ENCODE data around the gene OR2L3.

The OR2L3 gene, protein sequence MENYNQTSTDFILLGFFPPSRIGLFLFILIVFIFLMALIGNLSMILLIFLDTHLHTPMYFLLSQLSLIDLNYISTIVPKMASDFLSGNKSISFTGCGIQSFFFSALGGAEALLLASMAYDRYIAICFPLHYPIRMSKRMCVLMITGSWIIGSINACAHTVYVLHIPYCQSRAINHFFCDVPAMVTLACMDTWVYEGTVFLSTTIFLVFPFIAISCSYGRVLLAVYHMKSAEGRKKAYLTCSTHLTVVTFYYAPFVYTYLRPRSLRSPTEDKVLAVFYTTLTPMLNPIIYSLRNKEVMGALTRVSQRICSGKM

DNA sequence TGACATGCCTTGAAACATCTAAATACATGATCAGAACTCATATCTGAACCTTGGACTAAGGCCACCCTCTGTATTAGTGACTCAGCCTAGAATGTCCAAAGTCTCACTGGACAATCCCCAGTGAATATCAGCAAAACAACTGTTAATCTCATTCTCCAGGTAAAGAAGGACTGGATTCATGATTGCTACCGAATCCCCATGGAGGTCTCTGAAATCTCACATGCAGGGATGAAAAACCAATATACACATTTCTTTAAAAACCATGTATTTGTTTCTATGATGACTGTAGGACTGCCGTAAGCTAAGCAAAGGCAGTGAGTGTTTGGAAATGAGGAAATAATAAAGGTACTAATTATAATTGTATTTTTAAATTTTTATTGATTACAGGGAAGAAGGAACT lies at the start of gene OR2L3:
OR2L3 (plus strand) TSS at position 301 of the 400 bp plus-strand sequence. CDS start 13,846 bp downstream, outside the sequence.
- peaks cover 86% of the 10 kb centered on the region for H3K9me3 ChIP-seq (ENCODE audit: control insufficient read depth, insufficient read depth, low read length)
- no peak within 1 kb of the TSS for H3K27ac ChIP-seq (ENCODE audit: low read depth, low read length)
- no peak within 1 kb of the TSS for H3K9ac ChIP-seq (ENCODE audit: low read depth, low read length)
- H3K4me3 ChIP-seq (ENCODE audit: low read depth, low read length) = peak within 1 kb of the TSS; percentile 9; the same call in 1 of the 2 replicates
- no peaks in the 10 kb centered on the region for H3K36me3 ChIP-seq (ENCODE audit: control insufficient read depth, insufficient read depth, low read length)
- no peaks in the 10 kb centered on the region for H3K27me3 ChIP-seq (ENCODE audit: control insufficient read depth, insufficient read depth, low read length)
- H3K4me1 ChIP-seq (ENCODE audit: control insufficient read depth, insufficient read depth, low read length) = no peaks in the 10 kb centered on the region

DNA sequence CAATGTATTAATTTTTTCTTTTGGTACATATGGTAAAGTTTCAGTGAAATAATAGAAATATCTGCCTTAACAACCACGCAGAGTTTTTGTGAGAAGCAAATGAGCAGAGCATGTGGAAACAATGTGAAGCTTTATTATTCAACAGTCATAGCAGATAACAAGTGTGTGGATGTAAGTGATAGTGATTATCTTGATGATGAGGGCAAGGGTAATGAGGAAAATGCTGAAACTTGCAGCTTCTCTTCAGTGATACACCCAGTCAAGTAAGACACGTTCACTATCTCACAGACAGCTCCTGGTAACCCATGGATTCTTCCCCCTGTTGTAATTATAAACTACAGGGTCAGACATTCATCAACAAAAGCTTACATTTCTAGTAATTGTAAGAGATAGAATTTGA lies 47.8 kb upstream of the OR2L3 start:
- Histone ChIP-seq H3K4me3 (ENCODE audit: low read depth, low read length) (no peak overlapping the region), H3K4me1 (ENCODE audit: control insufficient read depth, insufficient read depth, low read length) (no peaks in the 10 kb centered on the region), H3K9ac (ENCODE audit: low read depth, low read length) (no peak overlapping the region), H3K36me3 (ENCODE audit: control insufficient read depth, insufficient read depth, low read length) (no peaks in the 10 kb centered on the region), H3K27ac (ENCODE audit: low read depth, low read length) (no peak overlapping the region), H3K27me3 (ENCODE audit: control insufficient read depth, insufficient read depth, low read length) (no peaks in the 10 kb centered on the region), H3K9me3 (ENCODE audit: control insufficient read depth, insufficient read depth, low read length) (peaks cover 94% of the 10 kb centered on the region)

DNA sequence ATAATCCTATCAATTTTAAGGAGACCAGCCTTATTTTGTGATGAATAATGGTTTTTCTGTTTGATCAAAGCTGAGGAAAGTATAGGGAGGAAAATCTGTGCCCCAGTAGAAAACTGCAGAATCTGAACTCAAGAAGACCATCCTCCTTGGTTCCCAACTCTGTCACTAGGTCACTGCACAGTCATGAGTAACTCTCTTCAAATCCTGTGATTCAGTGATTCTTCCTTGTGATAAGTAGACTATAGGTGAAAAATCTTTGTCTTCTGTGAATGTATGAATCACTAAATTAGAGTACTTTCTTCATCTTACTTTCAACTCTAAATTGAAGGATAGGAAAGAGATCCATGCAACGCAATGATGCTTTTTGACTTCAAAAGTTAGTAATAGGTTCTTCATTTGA lies 46.5 kb upstream of the OR2L3 start:
- Histone ChIP-seq H3K27ac (ENCODE audit: low read depth, low read length) (no peak overlapping the region), H3K4me1 (ENCODE audit: control insufficient read depth, insufficient read depth, low read length) (no peaks in the 10 kb centered on the region), H3K36me3 (ENCODE audit: control insufficient read depth, insufficient read depth, low read length) (no peaks in the 10 kb centered on the region), H3K4me3 (ENCODE audit: low read depth, low read length) (no peak overlapping the region), H3K9me3 (ENCODE audit: control insufficient read depth, insufficient read depth, low read length) (peaks cover 92% of the 10 kb centered on the region), H3K27me3 (ENCODE audit: control insufficient read depth, insufficient read depth, low read length) (no peaks in the 10 kb centered on the region), H3K9ac (ENCODE audit: low read depth, low read length) (no peak overlapping the region)

DNA sequence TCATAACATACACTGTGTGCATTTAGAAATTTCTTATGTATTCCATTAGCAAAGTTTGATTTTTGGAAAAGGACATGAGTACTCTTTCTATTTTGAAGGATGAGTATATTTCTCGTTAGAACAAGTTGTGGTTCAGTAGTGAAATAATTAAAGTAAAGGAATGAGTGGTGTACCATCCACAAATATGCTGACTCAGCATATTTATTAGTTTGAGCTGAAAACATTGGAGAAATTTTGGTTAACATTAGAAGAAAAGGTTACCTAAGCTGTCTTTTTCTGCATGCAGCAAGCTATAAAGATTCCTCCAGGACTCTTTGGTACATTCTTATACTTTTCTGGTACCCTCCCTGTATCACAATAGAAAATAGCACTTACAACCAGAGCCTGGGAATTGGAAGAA lies 38.9 kb upstream of the OR2L3 start:
- H3K27ac ChIP-seq (ENCODE audit: low read depth, low read length) = no peak overlapping the region
- H3K9me3 ChIP-seq (ENCODE audit: control insufficient read depth, insufficient read depth, low read length) = peaks cover 84% of the 10 kb centered on the region
- H3K4me3 ChIP-seq (ENCODE audit: low read depth, low read length) = no peak overlapping the region
- no peaks in the 10 kb centered on the region for H3K4me1 ChIP-seq (ENCODE audit: control insufficient read depth, insufficient read depth, low read length)
- no peak overlapping the region for H3K9ac ChIP-seq (ENCODE audit: low read depth, low read length)
- H3K36me3 ChIP-seq (ENCODE audit: control insufficient read depth, insufficient read depth, low read length) = no peaks in the 10 kb centered on the region
- no peaks in the 10 kb centered on the region for H3K27me3 ChIP-seq (ENCODE audit: control insufficient read depth, insufficient read depth, low read length)

DNA sequence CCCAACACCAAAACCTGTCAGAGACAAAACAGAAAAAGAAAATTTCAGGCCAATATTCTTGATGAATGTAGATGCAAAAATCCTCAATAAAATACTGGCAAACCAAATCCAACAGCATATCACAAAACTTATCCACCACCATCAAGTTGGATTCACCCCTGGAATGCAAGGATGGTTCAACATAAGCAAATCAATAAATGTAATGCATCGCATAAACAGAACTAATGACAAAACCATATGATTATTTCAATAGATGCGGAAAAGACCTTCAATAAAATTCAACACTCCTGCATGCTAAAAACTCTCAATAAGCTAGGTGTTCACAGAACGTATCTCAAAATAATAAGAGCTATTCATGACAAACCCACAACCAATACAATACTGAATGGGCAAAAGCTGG lies 37.0 kb upstream of the OR2L3 start:
- no peak overlapping the region for H3K9ac ChIP-seq (ENCODE audit: low read depth, low read length)

DNA sequence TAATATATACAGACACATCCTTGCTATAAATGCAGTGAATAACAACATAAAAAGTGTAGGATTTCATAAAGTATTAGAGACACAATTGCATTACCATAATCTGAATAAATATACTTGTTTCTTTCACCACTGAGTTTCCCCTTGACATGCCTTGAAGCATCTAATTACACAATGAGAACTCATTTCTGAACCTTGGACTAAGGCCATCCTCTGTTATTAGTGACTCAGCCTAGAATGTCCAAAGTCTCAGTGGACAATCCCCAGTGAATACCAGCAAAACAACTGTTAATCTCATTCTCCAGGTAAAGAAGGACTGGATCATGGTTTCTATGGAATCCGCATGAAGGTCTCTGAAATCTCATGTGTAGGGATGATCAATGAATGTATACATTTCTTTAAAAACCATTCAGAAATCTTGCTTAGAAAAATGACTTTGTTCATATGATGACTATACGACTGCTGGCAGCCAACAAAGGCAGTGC lies 33.4 kb upstream of the OR2L3 start, which contains the start of gene OR2L5:
OR2L5 (plus strand) TSS at position 432 of the 482 bp plus-strand sequence. CDS start 8,288 bp downstream, outside the sequence.
- Histone ChIP-seq H3K27me3 (ENCODE audit: control insufficient read depth, insufficient read depth, low read length) (no peaks in the 10 kb centered on the region), H3K4me3 (ENCODE audit: low read depth, low read length) (no peak within 1 kb of the TSS; the same call in 1 of the 2 replicates), H3K9me3 (ENCODE audit: control insufficient read depth, insufficient read depth, low read length) (peaks cover 83% of the 10 kb centered on the region)

More for the DNA sequence above, 37.0 kb upstream of the OR2L3 start:
- Histone ChIP-seq H3K36me3 (ENCODE audit: control insufficient read depth, insufficient read depth, low read length) (no peaks in the 10 kb centered on the region), H3K4me1 (ENCODE audit: control insufficient read depth, insufficient read depth, low read length) (no peaks in the 10 kb centered on the region), H3K27ac (ENCODE audit: low read depth, low read length) (no peak overlapping the region), H3K9me3 (ENCODE audit: control insufficient read depth, insufficient read depth, low read length) (peaks cover 84% of the 10 kb centered on the region), H3K27me3 (ENCODE audit: control insufficient read depth, insufficient read depth, low read length) (no peaks in the 10 kb centered on the region), H3K4me3 (ENCODE audit: low read depth, low read length) (no peak overlapping the region)

DNA sequence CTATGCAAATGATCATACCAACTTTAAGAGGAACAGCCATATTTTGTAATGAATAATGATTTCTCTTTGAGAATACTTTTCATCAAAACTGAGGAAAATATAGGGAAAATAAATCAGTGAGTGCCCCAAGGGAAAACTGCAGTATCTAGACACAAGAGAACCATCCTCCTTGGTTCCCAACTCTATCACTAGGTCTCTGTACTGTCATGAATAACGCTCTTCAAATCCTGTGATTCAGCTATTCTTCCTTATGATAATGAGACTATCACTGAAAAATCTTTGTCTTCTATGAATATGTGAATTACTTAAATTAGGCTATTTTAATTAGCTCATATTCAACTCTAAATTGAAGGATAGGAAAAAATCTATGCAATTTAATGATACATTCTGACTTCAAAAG lies 30.8 kb upstream of the OR2L3 start:
- Histone ChIP-seq H3K9me3 (ENCODE audit: control insufficient read depth, insufficient read depth, low read length) (peaks cover 88% of the 10 kb centered on the region), H3K36me3 (ENCODE audit: control insufficient read depth, insufficient read depth, low read length) (no peaks in the 10 kb centered on the region), H3K4me3 (ENCODE audit: low read depth, low read length) (no peak overlapping the region), H3K9ac (ENCODE audit: low read depth, low read length) (no peak overlapping the region), H3K27me3 (ENCODE audit: control insufficient read depth, insufficient read depth, low read length) (no peaks in the 10 kb centered on the region), H3K27ac (ENCODE audit: low read depth, low read length) (no peak overlapping the region), H3K4me1 (ENCODE audit: control insufficient read depth, insufficient read depth, low read length) (no peaks in the 10 kb centered on the region)

More for the DNA sequence above, 33.4 kb upstream of the OR2L3 start, which contains the start of gene OR2L5:
- Histone ChIP-seq H3K9ac (ENCODE audit: low read depth, low read length) (no peak within 1 kb of the TSS), H3K27ac (ENCODE audit: low read depth, low read length) (no peak within 1 kb of the TSS), H3K4me1 (ENCODE audit: control insufficient read depth, insufficient read depth, low read length) (no peaks in the 10 kb centered on the region), H3K36me3 (ENCODE audit: control insufficient read depth, insufficient read depth, low read length) (no peaks in the 10 kb centered on the region)

DNA sequence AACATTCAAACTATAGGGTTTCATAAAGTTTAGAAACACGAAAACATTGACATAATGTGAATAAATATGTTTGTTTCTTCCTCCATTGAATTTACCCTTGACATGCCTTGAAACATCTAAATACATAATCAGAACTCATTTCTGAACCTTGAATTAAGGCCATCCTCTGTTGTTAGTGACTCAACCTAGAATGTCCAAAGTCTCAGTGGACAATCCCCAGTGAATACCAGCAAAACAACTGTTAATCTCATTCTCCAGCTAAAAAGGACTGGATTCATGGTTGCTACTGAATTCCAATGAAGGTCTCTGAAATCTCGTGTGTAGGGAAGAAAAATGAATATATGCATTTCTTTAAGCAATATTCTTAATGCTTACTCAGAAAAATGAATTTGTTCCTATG lies 16.9 kb upstream of the OR2L3 start, which contains the start of gene OR2L2:
OR2L2 (plus strand) TSS at position 301 of the 400 bp plus-strand sequence. CDS start 8,198 bp downstream, outside the sequence.
- H3K9me3 ChIP-seq (ENCODE audit: control insufficient read depth, insufficient read depth, low read length) = peaks cover 77% of the 10 kb centered on the region
- H3K27me3 ChIP-seq (ENCODE audit: control insufficient read depth, insufficient read depth, low read length) = no peaks in the 10 kb centered on the region
- no peaks in the 10 kb centered on the region for H3K36me3 ChIP-seq (ENCODE audit: control insufficient read depth, insufficient read depth, low read length)
- no peaks in the 10 kb centered on the region for H3K4me1 ChIP-seq (ENCODE audit: control insufficient read depth, insufficient read depth, low read length)
- H3K27ac ChIP-seq (ENCODE audit: low read depth, low read length) = no peak within 1 kb of the TSS
- H3K4me3 ChIP-seq (ENCODE audit: low read depth, low read length) = no peak within 1 kb of the TSS
- H3K9ac ChIP-seq (ENCODE audit: low read depth, low read length) = no peak within 1 kb of the TSS

DNA sequence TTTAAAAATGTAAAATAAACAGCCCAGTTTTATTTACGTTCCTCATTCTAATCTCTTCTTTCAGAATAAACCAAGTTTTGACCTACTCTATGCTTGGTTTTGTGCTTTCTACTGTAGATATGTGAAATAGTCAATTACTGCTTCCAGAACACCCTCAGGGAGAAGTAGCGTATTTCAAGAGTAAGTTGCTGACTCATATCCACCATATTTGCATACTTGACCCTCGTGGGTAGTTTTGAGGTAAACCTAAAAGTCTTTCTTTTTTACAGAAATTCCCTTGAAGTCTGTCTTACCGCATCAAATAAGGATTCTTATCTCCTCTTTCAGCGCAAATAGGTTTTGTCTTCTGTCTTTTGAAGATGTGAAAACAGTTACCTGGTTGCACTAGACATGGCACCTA lies 1.4 kb upstream of the OR2L3 start:
- no peak overlapping the region for H3K27ac ChIP-seq (ENCODE audit: low read depth, low read length)
- peaks cover 80% of the 10 kb centered on the region for H3K9me3 ChIP-seq (ENCODE audit: control insufficient read depth, insufficient read depth, low read length)
- no peaks in the 10 kb centered on the region for H3K4me1 ChIP-seq (ENCODE audit: control insufficient read depth, insufficient read depth, low read length)
- H3K27me3 ChIP-seq (ENCODE audit: control insufficient read depth, insufficient read depth, low read length) = no peaks in the 10 kb centered on the region
- H3K4me3 ChIP-seq (ENCODE audit: low read depth, low read length) = peak overlapping the region; percentile 9; the same call in 1 of the 2 replicates
- H3K36me3 ChIP-seq (ENCODE audit: control insufficient read depth, insufficient read depth, low read length) = no peaks in the 10 kb centered on the region
- H3K9ac ChIP-seq (ENCODE audit: low read depth, low read length) = no peak overlapping the region

DNA sequence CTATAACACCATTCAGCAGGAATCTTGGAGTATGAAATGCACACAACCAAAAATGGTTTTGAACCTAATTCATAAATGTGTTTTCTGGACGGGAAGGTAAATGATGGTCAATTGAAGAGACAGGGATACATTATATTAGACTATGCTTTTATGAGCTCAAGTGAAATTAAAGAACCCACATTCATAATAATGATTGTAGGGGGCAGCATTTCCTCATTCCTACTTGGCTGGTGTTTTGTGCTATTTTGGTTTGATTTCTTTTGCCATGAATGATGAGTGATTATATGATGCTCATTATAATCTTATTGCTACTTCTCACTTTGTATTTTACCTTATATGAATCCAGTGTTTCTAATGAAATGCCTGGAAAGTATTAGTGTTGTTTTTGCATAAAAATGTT lies 372 bp downstream of the OR2L3 start:
- Histone ChIP-seq H3K9ac (ENCODE audit: low read depth, low read length) (no peak overlapping the region), H3K4me1 (ENCODE audit: control insufficient read depth, insufficient read depth, low read length) (no peaks in the 10 kb centered on the region), H3K27me3 (ENCODE audit: control insufficient read depth, insufficient read depth, low read length) (no peaks in the 10 kb centered on the region), H3K4me3 (ENCODE audit: low read depth, low read length) (no peak overlapping the region), H3K27ac (ENCODE audit: low read depth, low read length) (no peak overlapping the region), H3K9me3 (ENCODE audit: control insufficient read depth, insufficient read depth, low read length) (peaks cover 91% of the 10 kb centered on the region), H3K36me3 (ENCODE audit: control insufficient read depth, insufficient read depth, low read length) (no peaks in the 10 kb centered on the region)

DNA sequence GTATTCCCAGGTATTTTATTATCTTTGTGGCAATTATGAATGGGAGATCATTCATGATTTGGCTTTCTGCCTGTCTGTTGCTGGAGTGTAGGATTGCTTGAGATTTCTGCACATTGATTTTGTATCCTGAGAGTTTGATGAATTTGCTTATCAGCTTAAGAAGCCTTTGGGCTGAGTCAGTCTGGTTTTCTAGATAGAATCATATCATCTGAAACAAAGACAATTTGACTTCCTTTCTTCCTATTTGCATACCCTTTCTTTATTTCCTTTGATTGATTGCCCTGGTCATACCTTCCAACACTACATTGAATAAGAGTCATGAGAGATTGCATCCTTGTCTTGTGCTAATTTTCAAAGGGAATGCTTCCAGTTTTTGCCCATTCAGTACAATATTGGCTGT lies 8.0 kb downstream of the OR2L3 start:
- peaks cover 84% of the 10 kb centered on the region for H3K9me3 ChIP-seq (ENCODE audit: control insufficient read depth, insufficient read depth, low read length)
- H3K27ac ChIP-seq (ENCODE audit: low read depth, low read length) = no peak overlapping the region
- no peak overlapping the region for H3K9ac ChIP-seq (ENCODE audit: low read depth, low read length)
- H3K4me1 ChIP-seq (ENCODE audit: control insufficient read depth, insufficient read depth, low read length) = no peaks in the 10 kb centered on the region
- H3K27me3 ChIP-seq (ENCODE audit: control insufficient read depth, insufficient read depth, low read length) = no peaks in the 10 kb centered on the region
- H3K4me3 ChIP-seq (ENCODE audit: low read depth, low read length) = peak overlapping the region; percentile 32; the same call in 1 of the 2 replicates
- H3K36me3 ChIP-seq (ENCODE audit: control insufficient read depth, insufficient read depth, low read length) = no peaks in the 10 kb centered on the region

Data from HUES48 (cell line).